IMR-90 (cell line): ENCODE measurements around the gene MTRFR. TPM values are rescaled to one million over a fixed set of nuclear protein-coding genes. Genes with fewer than 3 reads are reported as not detected.
A peak's percentile ranks its signal among the peaks of the same experiment; 100 is the strongest.

Experiments used
- ATAC-seq: fragments of 200-7000 bp; cut with Tn5 transposase; 2 replicates; pipeline ENCODE4 v1.9.1; 2020; ENCODE audit warnings: low read depth, mild to moderate bottlenecking, moderate library complexity
- BruUV-seq: library from RNA; stranded (reverse); fragments of 400-500 nt; replicated peaks from 2 replicates; lab custom pipeline; 2021; lab: Mats Ljungman, UMichigan
- CTCF ChIA-PET: fragments of 300-600 bp; formaldehyde crosslinking; extraction: SDS; loops from one replicate; lab custom pipeline; 2021; ENCODE audit warnings: antibody characterized with exemption; lab: Yijun Ruan, JAX
- POLR2A ChIA-PET: fragments of 300-600 bp; sonication (Branson Sonifier 250); formaldehyde crosslinking; loops from one replicate; lab custom pipeline; 2022; ENCODE audit warnings: antibody characterized with exemption; ENCODE audit not compliant: unreplicated experiment; lab: Charles Lee
- DNase-seq: peaks from one replicate; pipeline ENCODE4 v3.0.0; 2013
- H2AFZ ChIP-seq: replicated peaks from 2 replicates; pipeline ENCODE3; 2013; ENCODE audit warnings: low read length, mild to moderate bottlenecking; ENCODE audit not compliant: poor library complexity
- H2AK5ac ChIP-seq: 2 replicates; pipeline ENCODE4 v1.6.1; 2013; ENCODE audit warnings: low read depth, low read length, inconsistent platforms
- H2AK9ac ChIP-seq: replicated peaks from 2 replicates; pipeline ENCODE3; 2013; ENCODE audit warnings: mild to moderate bottlenecking, low read depth, low read length, moderate library complexity; ENCODE audit not compliant: poor library complexity
- H2BK120ac ChIP-seq: 2 replicates; pipeline ENCODE4 v1.6.1; 2013; ENCODE audit warnings: low read depth, low read length, inconsistent platforms
- H2BK15ac ChIP-seq: 3 replicates; pipeline ENCODE4 v1.6.1; 2013; ENCODE audit warnings: low read depth, low read length, inconsistent platforms
- H2BK20ac ChIP-seq: 2 replicates; pipeline ENCODE4 v1.6.1; 2013; ENCODE audit warnings: low read depth, mild to moderate bottlenecking, inconsistent platforms, low read length, moderate library complexity
- H2BK5ac ChIP-seq: 2 replicates; pipeline ENCODE4 v1.6.1; 2013; ENCODE audit warnings: mild to moderate bottlenecking, low read depth, low read length, inconsistent platforms; ENCODE audit not compliant: poor library complexity, severe bottlenecking
- H3K14ac ChIP-seq: replicated peaks from 2 replicates; pipeline ENCODE4 v1.6.1; 2013; ENCODE audit warnings: low read depth, low read length, inconsistent platforms
- H3K18ac ChIP-seq: 2 replicates; pipeline ENCODE4 v1.6.1; 2013; ENCODE audit warnings: low read depth, low read length, control low read depth
- H3K23ac ChIP-seq: 2 replicates; pipeline ENCODE4 v1.6.1; 2013; ENCODE audit warnings: low read depth, low read length, inconsistent platforms
- H3K27ac ChIP-seq: 2 replicates; pipeline ENCODE4 v1.5.1; 2013; ENCODE audit warnings: mild to moderate bottlenecking, control low read depth, low read length; ENCODE audit not compliant: insufficient read depth
- H3K27me3 ChIP-seq: 2 replicates; pipeline ENCODE4 v1.6.1; 2013; ENCODE audit warnings: low read length; ENCODE audit not compliant: control insufficient read depth, insufficient read depth
- H3K36me3 ChIP-seq: 2 replicates; pipeline ENCODE4 v1.6.1; 2013; ENCODE audit warnings: low read length, mixed read lengths; ENCODE audit not compliant: control insufficient read depth, insufficient read depth
- H3K4ac ChIP-seq: 2 replicates; pipeline ENCODE4 v1.6.1; 2013; ENCODE audit warnings: low read depth, low read length, inconsistent platforms
- H3K4me1 ChIP-seq: 2 replicates; pipeline ENCODE4 v1.6.1; 2013; ENCODE audit warnings: low read length, mixed read lengths; ENCODE audit not compliant: control insufficient read depth, insufficient read depth
- H3K4me2 ChIP-seq: 2 replicates; pipeline ENCODE4 v1.6.1; 2013; ENCODE audit warnings: low read depth, mild to moderate bottlenecking, control low read depth, low read length, moderate library complexity
- H3K4me3 ChIP-seq: 2 replicates; pipeline ENCODE4 v1.5.1; 2013; ENCODE audit warnings: low read depth, mild to moderate bottlenecking, control low read depth, low read length, moderate library complexity; ENCODE audit not compliant: insufficient read depth
- H3K56ac ChIP-seq: 2 replicates; pipeline ENCODE4 v1.6.1; 2013; ENCODE audit warnings: low read length, inconsistent platforms; ENCODE audit not compliant: insufficient read depth; ENCODE audit errors: extremely low read depth
- H3K79me1 ChIP-seq, 2 experiments: 2 replicates each; pipeline ENCODE4 v1.6.1; 2013; ENCODE audit warnings: low read length in 2 of 2, inconsistent platforms in 1 of 2, low read depth in 1 of 2
- H3K9ac ChIP-seq: 2 replicates; pipeline ENCODE4 v1.6.1; 2013; ENCODE audit warnings: low read depth, low read length, control low read depth
- H3K9me1 ChIP-seq: 2 replicates; pipeline ENCODE4 v1.6.1; 2013; ENCODE audit warnings: low read length, inconsistent platforms; ENCODE audit not compliant: insufficient read depth
- H3K9me3 ChIP-seq: 2 replicates; pipeline ENCODE4 v1.6.1; 2013; ENCODE audit warnings: low read length; ENCODE audit not compliant: control insufficient read depth, insufficient read depth
- H4K20me1 ChIP-seq: 2 replicates; pipeline ENCODE4 v1.6.1; 2013; ENCODE audit warnings: low read length, inconsistent platforms; ENCODE audit not compliant: insufficient read depth
- H4K5ac ChIP-seq: 2 replicates; pipeline ENCODE4 v1.6.1; 2013; ENCODE audit warnings: mild to moderate bottlenecking, low read depth, low read length, control low read depth
- H4K8ac ChIP-seq, 2 experiments: 2 replicates each; pipeline ENCODE4 v1.6.1; 2013; ENCODE audit warnings: low read depth in 2 of 2, low read length in 2 of 2, control low read depth in 1 of 2, inconsistent platforms in 1 of 2
- H4K91ac ChIP-seq: 2 replicates; pipeline ENCODE4 v1.6.1; 2013; ENCODE audit warnings: low read depth, low read length, inconsistent platforms; ENCODE audit not compliant: insufficient read depth
- CEBPB ChIP-seq: IDR thresholded peaks from 2 replicates; pipeline ENCODE4 v1.6.1; 2012; ENCODE audit warnings: low read depth, low read length, improper control_type of control experiment
- FOS ChIP-seq: fragments of 150-350 bp; IDR thresholded peaks from 2 replicates; pipeline ENCODE4 v1.6.1; 2016; ENCODE audit warnings: low read depth, low read length
- POLR2A ChIP-seq: IDR thresholded peaks from 2 replicates; pipeline ENCODE4 v1.6.1; 2012; ENCODE audit warnings: mild to moderate bottlenecking, low read depth, low read length
- RCOR1 ChIP-seq: IDR thresholded peaks from 2 replicates; pipeline ENCODE4 v1.6.1; 2012; ENCODE audit warnings: mild to moderate bottlenecking, low read length, improper control_type of control experiment; ENCODE audit not compliant: insufficient replicate concordance
- RFX5 ChIP-seq: IDR thresholded peaks from 2 replicates; pipeline ENCODE4 v1.8.0; 2012; ENCODE audit warnings: low read depth, mild to moderate bottlenecking, low read length, moderate library complexity
- WGBS, 2 experiments: methylation state at CpG; one replicate each; pipeline versions ENCODE4 v1.1.5 to v1.1.7; 2013; ENCODE audit warnings: missing lambda C conversion rate in 2 of 2; ENCODE audit not compliant: insufficient read length in 1 of 2; ENCODE audit errors: extremely low coverage in 2 of 2; 5-methylcytosine and 5-hydroxymethylcytosine counted together
- dilution Hi-C: fragments of 300-500 bp; cut with HindIII; formaldehyde crosslinking; loops from one replicate; pipeline ENCODE4 v1.14.3; 2018; ENCODE audit warnings: low sequenced_read_pairs; ENCODE audit not compliant: unreplicated experiment
- in situ Hi-C: fragments of 300-500 bp; cut with MboI; formaldehyde crosslinking; loops from 3 replicates; pipeline ENCODE4 v1.14.3; 2019; ENCODE audit warnings: low sequenced_read_pairs, inconsistent platforms, mixed read lengths
- intact Hi-C: fragments of 100-400 bp; cut with micrococcal nuclease; formaldehyde crosslinking; loops from 2 replicates; pipeline ENCODE4 v1.10.0; 2022
- polyA plus RNA-seq, 3 experiments: library from polyadenylated mRNA; depleted of rRNA; stranded (reverse); fragments of >200 nt; gene quantifications; 2 replicates each; pipeline ENCODE4 v1.2.3, GENCODE V29; 2012; ENCODE audit warnings: low replicate concordance in 1 of 3
- total RNA-seq: library from RNA; depleted of rRNA; stranded (reverse); fragments of >200 nt; gene quantifications from 2 replicates; pipeline ENCODE4 v1.2.3, GENCODE V29; 2012
- TF ChIP-seq, protein P1 (sequence below): conservative IDR thresholded peaks from 2 replicates; pipeline ENCODE4 v1.5.1; 2012; ENCODE audit warnings: mild to moderate bottlenecking, low read depth, low read length, improper control_type of control experiment
- TF ChIP-seq, protein P2 (sequence below): fragments of 150-350 bp; IDR thresholded peaks from 2 replicates; pipeline ENCODE4 v1.6.1; 2017; ENCODE audit warnings: mild to moderate bottlenecking, antibody characterized with exemption, low read length, low read depth

MTRFR gene
- total and polyA plus RNA-seq, 2 of the 4 experiments (the other 2 are of a cell fraction): 8.6 to 10.2 TPM

DNA sequence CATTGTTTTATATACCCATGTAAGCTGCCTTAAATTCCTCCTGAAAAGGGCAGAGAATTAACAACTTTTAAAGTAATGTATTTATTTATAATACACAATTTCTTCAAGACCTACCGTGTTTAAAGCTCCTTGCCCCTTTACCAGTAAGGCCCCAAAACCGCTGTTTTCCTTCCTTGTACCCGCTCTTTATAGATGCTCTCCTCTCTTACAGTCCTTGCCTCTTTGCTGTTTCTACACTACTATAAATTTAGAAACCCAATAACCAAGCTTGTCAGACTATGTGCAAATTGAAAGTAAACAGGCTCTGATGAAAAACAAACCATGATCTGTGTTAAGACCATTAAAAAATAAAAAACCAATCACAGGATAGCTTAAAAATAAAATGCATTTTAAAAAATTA is 4.2 kb upstream of the MTRFR start:
- in situ Hi-C loops (no loop called here), intact Hi-C loops (no loop called here), dilution Hi-C loops (loop anchor here (25.0 kb wide), 1 partner anchor 242 kb away; the partner anchor contains the start of genes ARL6IP4 and OGFOD2)
- TF ChIP-seq, protein P1, sequence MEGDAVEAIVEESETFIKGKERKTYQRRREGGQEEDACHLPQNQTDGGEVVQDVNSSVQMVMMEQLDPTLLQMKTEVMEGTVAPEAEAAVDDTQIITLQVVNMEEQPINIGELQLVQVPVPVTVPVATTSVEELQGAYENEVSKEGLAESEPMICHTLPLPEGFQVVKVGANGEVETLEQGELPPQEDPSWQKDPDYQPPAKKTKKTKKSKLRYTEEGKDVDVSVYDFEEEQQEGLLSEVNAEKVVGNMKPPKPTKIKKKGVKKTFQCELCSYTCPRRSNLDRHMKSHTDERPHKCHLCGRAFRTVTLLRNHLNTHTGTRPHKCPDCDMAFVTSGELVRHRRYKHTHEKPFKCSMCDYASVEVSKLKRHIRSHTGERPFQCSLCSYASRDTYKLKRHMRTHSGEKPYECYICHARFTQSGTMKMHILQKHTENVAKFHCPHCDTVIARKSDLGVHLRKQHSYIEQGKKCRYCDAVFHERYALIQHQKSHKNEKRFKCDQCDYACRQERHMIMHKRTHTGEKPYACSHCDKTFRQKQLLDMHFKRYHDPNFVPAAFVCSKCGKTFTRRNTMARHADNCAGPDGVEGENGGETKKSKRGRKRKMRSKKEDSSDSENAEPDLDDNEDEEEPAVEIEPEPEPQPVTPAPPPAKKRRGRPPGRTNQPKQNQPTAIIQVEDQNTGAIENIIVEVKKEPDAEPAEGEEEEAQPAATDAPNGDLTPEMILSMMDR: no peak
- TF ChIP-seq FOS (no peak), CEBPB (no peak), POLR2A (no peak), RFX5 (no peak), RCOR1 (no peak)
- TF ChIP-seq, protein P2, sequence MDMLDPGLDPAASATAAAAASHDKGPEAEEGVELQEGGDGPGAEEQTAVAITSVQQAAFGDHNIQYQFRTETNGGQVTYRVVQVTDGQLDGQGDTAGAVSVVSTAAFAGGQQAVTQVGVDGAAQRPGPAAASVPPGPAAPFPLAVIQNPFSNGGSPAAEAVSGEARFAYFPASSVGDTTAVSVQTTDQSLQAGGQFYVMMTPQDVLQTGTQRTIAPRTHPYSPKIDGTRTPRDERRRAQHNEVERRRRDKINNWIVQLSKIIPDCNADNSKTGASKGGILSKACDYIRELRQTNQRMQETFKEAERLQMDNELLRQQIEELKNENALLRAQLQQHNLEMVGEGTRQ: no peak
- Histone ChIP-seq H3K27ac (no peak overlapping the region), H3K9me1 (peaks cover 4% of the 10 kb centered on the region), H3K9me3 (no peaks in the 10 kb centered on the region), H3K9ac (no peak overlapping the region), H2BK120ac (no peak overlapping the region), H3K4me1 (peaks cover 3% of the 10 kb centered on the region), H2AK9ac (no peak overlapping the region), H4K20me1 (no peaks in the 10 kb centered on the region; the same call in 1 of the 2 replicates), H2BK5ac (no peak overlapping the region), H3K27me3 (no peaks in the 10 kb centered on the region), H2BK15ac (no peak overlapping the region), H2AFZ (no peak overlapping the region), H4K91ac (no peak overlapping the region), H3K4me3 (no peak overlapping the region), H3K18ac (no peak overlapping the region), H3K4me2 (0 out of 2 replicates have a peak overlapping the region, but pooled peaks have one; percentile 19), H3K4ac (no peak overlapping the region), H3K23ac (no peak overlapping the region), H4K5ac (no peak overlapping the region), H3K14ac (no peak overlapping the region), H4K8ac (no peak overlapping the region), H2AK5ac (no peak overlapping the region), H3K56ac (no peak overlapping the region), H2BK20ac (no peak overlapping the region), H3K79me1 (peaks cover 33 to 55% of the 10 kb centered on the region in 2 experiments), H3K36me3 (0 out of 2 replicates have a peak, but pooled peaks cover 4% of the 10 kb centered on the region)
- POLR2A ChIA-PET: no interaction called here
- ATAC-seq (no peak), DNase-seq (no peak)
- CTCF ChIA-PET: interaction anchor here (0.5 kb wide), 1 partner anchor 189 kb away, joined by 3 read pairs; no protein-coding TSS in a partner anchor
- BruUV-seq: no TSS peak
- 83% methylated on average over 2 of the region's 3 CpGs; no CpG with 5 or more reads in 1 of the 2 experiments for WGBS, 2 experiments
